OCI-LY3 (cell line): Measurements from ENCODE around the gene SELENOW.

Source experiments
- EZH2phosphoT487 ChIP-seq: fragments of 200-600 bp; shearing (Covaris generic); IDR thresholded peaks from 2 replicates; pipeline ENCODE4 v1.6.1; 2018; ENCODE audit warnings: antibody characterized with exemption, mixed run types, low read depth
- TF ChIP-seq, protein P1 (sequence below): fragments of 200-600, 300-600 bp; sonication (generic); IDR thresholded peaks from 2 replicates; pipeline ENCODE4 v1.5.1; 2014; ENCODE audit warnings: antibody characterized with exemption, low read length, low read depth

DNA sequence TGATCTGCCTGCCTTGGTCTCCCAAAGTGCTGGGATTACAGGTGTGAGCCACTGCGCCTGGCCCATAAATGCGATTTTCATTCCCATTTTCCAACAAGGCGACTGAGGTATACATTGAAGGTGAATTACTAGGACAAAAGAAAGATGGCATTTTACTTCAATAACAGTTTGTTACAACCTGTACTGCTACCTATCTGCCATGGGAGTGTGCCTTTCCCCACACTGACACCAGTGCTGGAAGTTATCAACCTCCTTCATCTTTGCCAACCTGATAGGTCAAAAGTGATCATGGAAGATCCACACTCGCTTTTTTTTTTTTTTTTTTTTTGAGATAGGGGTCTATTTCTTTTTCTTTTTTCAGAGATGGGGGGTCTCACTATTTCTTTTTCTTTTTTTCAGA is 54.2 kb downstream of the SELENOW start:
- TF ChIP-seq, protein P1, sequence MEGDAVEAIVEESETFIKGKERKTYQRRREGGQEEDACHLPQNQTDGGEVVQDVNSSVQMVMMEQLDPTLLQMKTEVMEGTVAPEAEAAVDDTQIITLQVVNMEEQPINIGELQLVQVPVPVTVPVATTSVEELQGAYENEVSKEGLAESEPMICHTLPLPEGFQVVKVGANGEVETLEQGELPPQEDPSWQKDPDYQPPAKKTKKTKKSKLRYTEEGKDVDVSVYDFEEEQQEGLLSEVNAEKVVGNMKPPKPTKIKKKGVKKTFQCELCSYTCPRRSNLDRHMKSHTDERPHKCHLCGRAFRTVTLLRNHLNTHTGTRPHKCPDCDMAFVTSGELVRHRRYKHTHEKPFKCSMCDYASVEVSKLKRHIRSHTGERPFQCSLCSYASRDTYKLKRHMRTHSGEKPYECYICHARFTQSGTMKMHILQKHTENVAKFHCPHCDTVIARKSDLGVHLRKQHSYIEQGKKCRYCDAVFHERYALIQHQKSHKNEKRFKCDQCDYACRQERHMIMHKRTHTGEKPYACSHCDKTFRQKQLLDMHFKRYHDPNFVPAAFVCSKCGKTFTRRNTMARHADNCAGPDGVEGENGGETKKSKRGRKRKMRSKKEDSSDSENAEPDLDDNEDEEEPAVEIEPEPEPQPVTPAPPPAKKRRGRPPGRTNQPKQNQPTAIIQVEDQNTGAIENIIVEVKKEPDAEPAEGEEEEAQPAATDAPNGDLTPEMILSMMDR: no peak
- TF ChIP-seq EZH2phosphoT487: no peak
